SH-SY5Y (cell line): Measurements from ENCODE around the gene TBC1D3L.
"Not testable (repeated sequence)": the region's sequence is repeated elsewhere in the genome, so short reads cannot be mapped to it uniquely, and the experiment has no call there.

Experiments
- GATA2 ChIP-seq: IDR thresholded peaks from 2 replicates; pipeline ENCODE4 v1.6.1; 2011; ENCODE audit warnings: mild to moderate bottlenecking, low read depth, low read length
- GATA3 ChIP-seq: IDR thresholded peaks from 2 replicates; pipeline ENCODE4 v1.6.1; 2011; ENCODE audit warnings: low read depth, mild to moderate bottlenecking, low read length, moderate library complexity

The TBC1D3L gene

GRCh38 chr17:37988960-37989359, at the start of gene TBC1D3L:
TBC1D3L (minus strand) TSS chr17:37989060; CDS start chr17:37987520, 1,540 bp downstream.
- TF ChIP-seq GATA3, GATA2: not testable (repeated sequence)

- not testable (repeated sequence) for TF ChIP-seq GATA3, GATA2
Observed at GRCh38 chr17:38003676-38004075, 14.8 kb upstream of the TBC1D3L start, which contains the start of gene TBC1D3D. TBC1D3D (plus strand) TSS chr17:38003976; CDS start chr17:38005561, 1,585 bp downstream.
